ENCODE data around the gene CTSW. TPM values are rescaled to one million over a fixed set of nuclear protein-coding genes. Genes with fewer than 3 reads are reported as not detected.

Gene CTSW
- polyA plus RNA-seq, 1 donor (not counting 4 experiments of a cell fraction or from before 2014, with no cell fraction given): not detected

DNA sequence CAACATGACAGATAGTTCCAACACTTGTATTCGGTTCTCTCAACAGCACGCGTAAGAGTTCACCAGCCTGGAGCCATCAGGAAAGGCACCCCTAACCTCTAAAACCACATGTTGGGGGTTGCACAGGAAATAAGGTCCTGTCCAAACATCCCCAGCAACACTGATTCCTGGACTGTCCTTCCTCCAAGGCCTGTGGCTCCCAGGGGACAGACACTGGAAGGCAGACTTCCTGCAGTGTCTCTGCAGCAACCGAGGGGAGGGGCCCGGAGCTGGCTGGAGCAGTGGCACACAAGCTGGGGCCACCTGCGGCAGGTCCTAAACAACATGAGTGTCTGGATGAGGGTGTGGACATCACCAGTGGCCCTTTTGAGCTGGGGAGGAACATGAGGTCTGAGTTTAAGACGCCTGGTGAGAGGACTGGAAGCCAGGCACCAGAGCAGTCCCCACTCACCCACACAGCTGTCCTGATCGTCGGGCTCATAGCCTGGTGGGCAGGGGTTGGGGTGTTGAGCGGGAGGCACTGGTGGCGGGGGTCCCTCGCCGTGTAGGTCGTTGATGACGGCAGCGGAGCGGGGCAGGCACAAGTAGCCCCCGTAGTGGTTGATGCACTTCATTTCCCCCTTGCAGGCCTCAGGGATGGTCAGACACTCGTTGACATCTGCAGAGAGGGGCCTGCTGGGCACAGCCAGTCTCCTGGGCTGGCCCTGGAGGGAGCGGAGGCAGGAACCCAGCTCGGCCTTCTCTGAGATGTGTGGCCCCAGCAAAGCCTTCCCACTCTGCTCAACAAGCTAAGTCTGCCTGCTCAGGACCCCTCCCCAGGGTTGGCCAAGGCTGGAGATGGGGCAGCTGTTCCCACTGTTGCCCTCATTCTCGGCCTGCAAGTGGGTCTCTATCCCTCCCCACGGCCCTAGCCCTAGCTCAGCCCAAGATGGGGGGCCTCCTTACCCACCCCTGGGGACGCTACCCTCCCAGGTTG is 8.6 kb upstream of the CTSW start:
- Histone ChIP-seq H3K4me3 (ENCODE audit: control insufficient read depth in 2 of 3, extremely low read depth in 1 of 3, insufficient read depth in 2 of 3, low read depth in 1 of 3, low read length in 3 of 3) (no peak overlapping the region), H4K20me1 (ENCODE audit: control insufficient read depth, extremely low read depth, insufficient read depth, low read length) (no peaks in the 10 kb centered on the region), H3K4me1 (ENCODE audit: control insufficient read depth, extremely low read depth, insufficient read depth, low read length) (no peaks in the 10 kb centered on the region), H3K27me3 (ENCODE audit: control insufficient read depth, extremely low read depth, insufficient read depth, low read length) (no peaks in the 10 kb centered on the region), H3K9me1 (ENCODE audit: control insufficient read depth, extremely low read depth, insufficient read depth, low read length) (no peaks in the 10 kb centered on the region), H3K9ac (ENCODE audit: control insufficient read depth, extremely low read depth, insufficient read depth, low read length) (no peak overlapping the region), H2AFZ (ENCODE audit: control insufficient read depth, low read length) (no peak overlapping the region), H3K36me3 (ENCODE audit: control insufficient read depth in 2 of 2, extremely low read depth in 1 of 2, insufficient read depth in 2 of 2, low read length in 2 of 2) (peaks cover 2 to 12% of the 10 kb centered on the region in 2 experiments), H3K9me3 (ENCODE audit: control insufficient read depth, low read depth, low read length) (no peaks in the 10 kb centered on the region), H3K4me2 (ENCODE audit: control insufficient read depth, extremely low read depth, insufficient read depth, low read depth, low read length) (no peak overlapping the region), H3K27ac (ENCODE audit: control insufficient read depth, insufficient read depth, low read length) (no peak overlapping the region), H3K79me2 (ENCODE audit: control insufficient read depth, insufficient read depth, low read length) (no peaks in the 10 kb centered on the region)
- dilution Hi-C loops (cut with MboI; ENCODE audit: extremely low pct_ligation_motif_present, low sequenced_read_pairs): no loop called here
- DNase-seq (ENCODE audit: low read depth, low spot score) (no peak), FAIRE-seq (no peak)
- no peak for TF ChIP-seq CTCF (optimal IDR thresholded peaks at IDR 0.05 in 1 of 3, IDR thresholded peaks at IDR 0.05 in 1 of 3, conservative IDR thresholded peaks at IDR 0.05 in 1 of 3; ENCODE audit: extremely low read depth in 1 of 3, insufficient read depth in 2 of 3, low read length in 3 of 3)
- no peak for TF ChIP-seq EZH2 (IDR thresholded peaks at IDR 0.05; ENCODE audit: low read length)

DNA sequence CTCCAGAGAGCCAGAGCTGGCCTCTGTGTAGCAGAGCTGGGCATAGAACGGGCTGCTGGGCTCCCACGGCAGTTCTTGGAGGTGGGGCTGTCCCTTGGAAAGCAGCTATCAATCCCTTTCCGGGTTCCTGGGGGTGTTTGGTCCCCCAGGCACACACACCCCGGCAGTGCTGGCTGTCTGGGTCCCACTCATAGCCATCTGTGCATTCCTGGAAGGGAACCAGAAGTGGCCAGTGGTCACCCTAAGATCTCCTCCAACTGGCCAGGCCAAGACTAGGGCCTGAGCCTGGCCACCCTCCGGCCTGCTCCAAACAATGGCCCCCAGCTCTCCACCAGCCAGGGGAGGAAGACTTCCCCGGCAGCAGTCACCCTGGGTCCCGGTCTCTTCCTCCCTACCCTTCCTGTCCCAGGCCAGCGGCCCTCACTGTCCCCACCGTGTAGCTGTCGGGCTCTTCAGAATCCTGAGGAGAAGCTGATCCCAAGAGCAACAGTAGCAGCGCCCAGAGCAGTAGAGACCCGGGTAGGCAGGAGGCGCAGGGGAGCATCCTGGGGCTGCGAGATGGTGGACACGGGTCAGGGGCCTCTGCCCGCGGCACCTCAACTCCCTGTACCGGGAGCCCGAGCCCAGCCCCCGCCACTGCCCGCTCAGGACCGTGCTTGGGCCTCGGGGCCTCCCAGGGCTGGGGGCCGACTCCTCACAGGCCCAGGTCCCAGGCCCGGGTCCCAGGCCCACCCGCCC is 7.7 kb upstream of the CTSW start:
- Histone ChIP-seq H3K9me3 (ENCODE audit: control insufficient read depth, low read depth, low read length) (no peaks in the 10 kb centered on the region), H3K27me3 (ENCODE audit: control insufficient read depth, extremely low read depth, insufficient read depth, low read length) (no peaks in the 10 kb centered on the region), H3K9ac (ENCODE audit: control insufficient read depth, extremely low read depth, insufficient read depth, low read length) (no peak overlapping the region), H3K9me1 (ENCODE audit: control insufficient read depth, extremely low read depth, insufficient read depth, low read length) (no peaks in the 10 kb centered on the region), H3K4me2 (ENCODE audit: control insufficient read depth, extremely low read depth, insufficient read depth, low read depth, low read length) (no peak overlapping the region), H4K20me1 (ENCODE audit: control insufficient read depth, extremely low read depth, insufficient read depth, low read length) (no peaks in the 10 kb centered on the region), H2AFZ (ENCODE audit: control insufficient read depth, low read length) (no peak overlapping the region), H3K36me3 (ENCODE audit: control insufficient read depth in 2 of 2, extremely low read depth in 1 of 2, insufficient read depth in 2 of 2, low read length in 2 of 2) (peaks cover 2 to 7% of the 10 kb centered on the region in 2 experiments), H3K4me1 (ENCODE audit: control insufficient read depth, extremely low read depth, insufficient read depth, low read length) (no peaks in the 10 kb centered on the region), H3K79me2 (ENCODE audit: control insufficient read depth, insufficient read depth, low read length) (no peaks in the 10 kb centered on the region), H3K4me3 (ENCODE audit: control insufficient read depth in 2 of 3, extremely low read depth in 1 of 3, insufficient read depth in 2 of 3, low read depth in 1 of 3, low read length in 3 of 3) (no peak overlapping the region), H3K27ac (ENCODE audit: control insufficient read depth, insufficient read depth, low read length) (no peak overlapping the region)
- DNase-seq (ENCODE audit: low read depth, low spot score) (no peak), FAIRE-seq (no peak)
- no peak for TF ChIP-seq EZH2 (IDR thresholded peaks at IDR 0.05; ENCODE audit: low read length)
- no peak for TF ChIP-seq CTCF (optimal IDR thresholded peaks at IDR 0.05 in 1 of 3, IDR thresholded peaks at IDR 0.05 in 1 of 3, conservative IDR thresholded peaks at IDR 0.05 in 1 of 3; ENCODE audit: extremely low read depth in 1 of 3, insufficient read depth in 2 of 3, low read length in 3 of 3)
- dilution Hi-C loops (cut with MboI; ENCODE audit: extremely low pct_ligation_motif_present, low sequenced_read_pairs): no loop called here
